Placental epithelial cell (primary cell): ENCODE data around the gene CNTNAP2. TPM values are rescaled to one million over a fixed set of nuclear protein-coding genes. Genes with fewer than 3 reads are reported as not detected.

Experiments used
- small RNA-seq: library from RNA; depleted of rRNA; stranded (forward); fragments of <200 nt; gene quantifications from one replicate; pipeline ENCODE3, GENCODE V24; 2012
- total RNA-seq: library from RNA; depleted of rRNA; stranded (reverse); fragments of >200 nt; gene quantifications from 2 replicates; pipeline ENCODE4 v1.2.3, GENCODE V29; 2012

CNTNAP2 gene
- total RNA-seq, result not detected in 2 replicates

DNA sequence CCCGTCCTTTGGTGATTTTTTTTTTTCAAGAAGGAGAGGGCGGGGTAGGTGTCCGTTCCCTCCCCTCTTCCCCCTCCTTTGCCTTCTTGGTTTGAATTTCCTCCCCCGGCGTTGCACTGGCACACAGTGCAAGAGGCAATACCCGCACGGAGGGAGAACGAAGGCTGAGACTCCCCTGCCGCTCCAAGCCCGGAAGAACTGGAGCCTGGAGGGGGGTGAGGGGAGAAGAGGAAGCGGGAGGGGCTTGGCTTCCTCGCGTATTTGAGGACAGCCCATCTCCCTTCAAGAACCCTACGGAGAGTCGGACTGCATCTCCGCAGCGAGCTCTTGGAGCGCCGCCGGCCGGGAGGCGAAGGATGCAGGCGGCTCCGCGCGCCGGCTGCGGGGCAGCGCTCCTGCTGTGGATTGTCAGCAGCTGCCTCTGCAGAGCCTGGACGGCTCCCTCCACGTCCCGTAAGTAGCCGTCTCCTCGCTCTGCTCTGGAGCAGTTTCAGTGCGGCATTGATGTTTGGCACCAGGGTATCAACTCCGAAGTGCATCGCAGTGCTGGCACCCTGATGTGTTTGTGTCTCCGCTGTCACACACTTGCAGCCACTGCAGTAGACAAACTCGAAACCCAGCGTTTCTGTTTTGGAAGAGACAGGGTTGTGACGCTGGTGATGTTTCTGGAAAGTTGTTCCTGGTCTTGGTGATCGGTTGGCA lies at the start of gene CNTNAP2:
TSS of gene CNTNAP2 (plus strand) at position 281 of the 702 bp plus-strand sequence. CDS start at position 357, 76 bp downstream.

Small RNA genes within 50 kb of the gene (small RNA-seq; reads per million reads assigned to genes)
- not detected for gene AC005518.2
- gene MIR548F4, result not detected
- gene RANP2, result not detected
- gene RF00012, result 0.23 reads per million
- not detected for gene RF00019
- gene RF02271, result not detected
- gene RN7SL456P, result not detected
- gene RN7SL72P, result not detected
- gene RNA5SP249, result not detected
- gene RNU6-1184P, result not detected
